Upper lobe of left lung (tissue), 4 donors: ENCODE results near the gene SPATA2L.

Source experiments
- CTCF ChIP-seq, 6 experiments: fragments of 450-650 bp in 4 of 6; fragments of 200-600 bp in 2 of 6; sonication (generic) in 2 of 6; IDR thresholded peaks; one replicate each; pipeline ENCODE4 v1.5.1; 2016 to 2019; ENCODE audit warnings: antibody characterized with exemption in 6 of 6
- POLR2A ChIP-seq, 4 donors: fragments of 450-650 bp; IDR thresholded peaks; one replicate each; pipeline ENCODE4 v1.5.1; 2016 to 2017; ENCODE audit warnings: antibody characterized with exemption in 4 of 4, mild to moderate bottlenecking in 2 of 4

- TF ChIP-seq CTCF (IDR thresholded peaks at IDR 0.05) = no peak
- no peak for TF ChIP-seq POLR2A (IDR thresholded peaks at IDR 0.05)
These were observed 5.2 kb upstream of the SPATA2L start for GRCh38 chr16:89706518-89707260.
